ENCODE results near the gene ABCB9.

DNA sequence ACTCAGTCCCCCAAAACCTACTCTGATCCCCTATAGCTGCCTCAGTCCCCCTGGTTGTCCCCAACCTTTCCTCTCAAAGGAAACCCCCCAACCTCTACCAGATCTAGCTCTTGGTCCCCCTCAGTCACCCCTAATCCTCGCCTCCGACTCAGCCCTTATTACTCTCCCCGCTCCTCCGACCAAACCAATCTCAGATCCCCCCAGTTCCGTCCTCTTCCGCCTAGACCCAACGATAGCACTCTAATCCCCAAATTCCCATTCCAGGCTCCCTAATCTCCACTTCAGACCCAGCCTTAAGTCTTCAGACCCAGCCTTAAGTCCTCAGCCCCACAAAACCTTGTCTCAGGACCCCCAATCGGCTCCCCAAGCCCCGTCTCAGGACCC, 71.0 kb downstream of the ABCB9 start:
- TF ChIP-seq, protein P1, sequence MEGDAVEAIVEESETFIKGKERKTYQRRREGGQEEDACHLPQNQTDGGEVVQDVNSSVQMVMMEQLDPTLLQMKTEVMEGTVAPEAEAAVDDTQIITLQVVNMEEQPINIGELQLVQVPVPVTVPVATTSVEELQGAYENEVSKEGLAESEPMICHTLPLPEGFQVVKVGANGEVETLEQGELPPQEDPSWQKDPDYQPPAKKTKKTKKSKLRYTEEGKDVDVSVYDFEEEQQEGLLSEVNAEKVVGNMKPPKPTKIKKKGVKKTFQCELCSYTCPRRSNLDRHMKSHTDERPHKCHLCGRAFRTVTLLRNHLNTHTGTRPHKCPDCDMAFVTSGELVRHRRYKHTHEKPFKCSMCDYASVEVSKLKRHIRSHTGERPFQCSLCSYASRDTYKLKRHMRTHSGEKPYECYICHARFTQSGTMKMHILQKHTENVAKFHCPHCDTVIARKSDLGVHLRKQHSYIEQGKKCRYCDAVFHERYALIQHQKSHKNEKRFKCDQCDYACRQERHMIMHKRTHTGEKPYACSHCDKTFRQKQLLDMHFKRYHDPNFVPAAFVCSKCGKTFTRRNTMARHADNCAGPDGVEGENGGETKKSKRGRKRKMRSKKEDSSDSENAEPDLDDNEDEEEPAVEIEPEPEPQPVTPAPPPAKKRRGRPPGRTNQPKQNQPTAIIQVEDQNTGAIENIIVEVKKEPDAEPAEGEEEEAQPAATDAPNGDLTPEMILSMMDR (IDR thresholded peaks at IDR 0.05), result no peak
- TF ChIP-seq POLR2A (IDR thresholded peaks at IDR 0.05) (no peak), POLR2AphosphoS5 (IDR thresholded peaks at IDR 0.05) (no peak)

Measured in upper lobe of left lung (tissue), 4 donors.